Measurements from ENCODE around the gene PODXL2.
"Not testable (repeated sequence)": the region's sequence is repeated elsewhere in the genome, so short reads cannot be mapped to it uniquely, and the experiment has no call there.

Gene PODXL2

DNA sequence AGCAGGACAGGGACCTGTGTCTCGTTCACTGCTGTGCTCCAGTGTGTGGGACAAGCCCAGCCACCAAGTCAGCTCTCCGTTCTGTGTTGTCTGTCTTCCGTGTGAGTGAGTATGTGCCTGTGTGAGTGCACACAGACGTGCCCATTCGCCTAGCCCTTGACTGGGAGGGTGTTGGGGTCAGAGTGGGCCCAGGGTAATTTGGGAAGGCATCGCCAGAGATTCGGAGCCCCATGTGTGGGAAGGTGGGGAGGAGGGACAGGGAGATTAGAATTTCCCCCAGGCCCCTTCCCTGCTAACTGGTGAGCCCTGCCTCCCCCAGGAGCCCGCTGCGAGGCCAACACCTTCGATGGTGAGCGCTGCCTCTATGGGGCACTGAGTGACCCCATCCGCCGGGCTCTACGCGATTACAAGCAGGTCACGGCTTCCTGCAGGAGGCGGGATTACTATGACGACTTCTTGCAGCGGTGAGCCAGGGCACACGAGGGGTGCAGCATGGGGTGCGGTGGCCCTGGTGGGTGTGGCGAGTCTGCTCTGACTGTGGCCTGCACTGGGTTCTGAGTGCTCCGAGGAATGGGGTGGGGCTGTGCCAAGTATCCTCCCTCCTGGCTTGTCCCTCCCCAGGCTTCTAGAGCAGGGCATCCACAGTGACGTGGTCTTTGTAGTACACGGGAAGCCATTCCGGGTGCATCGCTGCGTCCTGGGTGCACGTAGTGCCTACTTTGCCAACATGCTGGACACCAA is 46.8 kb downstream of the PODXL2 start:
- DNase-seq (ENCODE audit: low spot score) = no peak

DNA sequence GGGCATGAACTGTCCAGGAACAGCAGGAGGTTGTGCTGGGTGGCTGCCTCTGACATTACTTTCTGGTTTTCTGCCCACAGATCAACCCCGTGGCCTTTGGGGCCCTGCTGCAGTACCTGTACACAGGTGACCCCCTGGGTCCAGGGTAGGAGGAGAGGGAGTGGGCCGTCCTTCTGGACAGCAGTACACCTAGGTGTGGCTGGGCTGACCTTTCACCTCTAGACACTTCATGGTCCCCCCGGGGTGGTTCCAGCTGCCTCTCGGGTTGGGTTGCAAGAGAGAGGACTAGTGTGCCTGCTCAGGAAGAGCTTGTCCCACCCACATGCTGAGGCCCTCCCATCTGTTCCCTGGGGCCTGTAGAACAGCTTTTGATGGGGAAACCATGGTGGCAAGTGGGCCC is 47.5 kb downstream of the PODXL2 start:
- no peak for DNase-seq (ENCODE audit: low spot score)

DNA sequence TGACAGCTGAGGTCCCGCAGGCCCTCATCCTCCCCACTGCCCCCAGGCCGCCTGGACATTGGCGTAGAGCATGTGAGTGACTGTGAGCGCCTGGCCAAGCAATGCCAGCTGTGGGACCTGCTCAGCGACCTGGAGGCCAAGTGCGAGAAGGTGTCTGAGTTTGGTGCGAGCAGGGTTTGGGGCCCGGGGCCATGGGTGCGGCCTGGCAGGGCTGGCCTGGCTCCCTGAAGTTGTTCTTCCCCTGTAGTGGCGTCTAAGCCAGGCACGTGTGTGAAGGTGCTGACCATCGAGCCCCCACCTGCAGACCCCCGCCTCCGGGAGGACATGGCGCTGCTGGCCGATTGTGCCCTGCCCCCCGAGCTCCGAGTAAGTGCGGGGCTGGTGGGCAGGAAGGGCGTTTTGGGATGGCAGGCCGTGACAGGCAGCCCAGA is 48.0 kb downstream of the PODXL2 start:
- DNase-seq (ENCODE audit: low spot score) = no peak

DNA sequence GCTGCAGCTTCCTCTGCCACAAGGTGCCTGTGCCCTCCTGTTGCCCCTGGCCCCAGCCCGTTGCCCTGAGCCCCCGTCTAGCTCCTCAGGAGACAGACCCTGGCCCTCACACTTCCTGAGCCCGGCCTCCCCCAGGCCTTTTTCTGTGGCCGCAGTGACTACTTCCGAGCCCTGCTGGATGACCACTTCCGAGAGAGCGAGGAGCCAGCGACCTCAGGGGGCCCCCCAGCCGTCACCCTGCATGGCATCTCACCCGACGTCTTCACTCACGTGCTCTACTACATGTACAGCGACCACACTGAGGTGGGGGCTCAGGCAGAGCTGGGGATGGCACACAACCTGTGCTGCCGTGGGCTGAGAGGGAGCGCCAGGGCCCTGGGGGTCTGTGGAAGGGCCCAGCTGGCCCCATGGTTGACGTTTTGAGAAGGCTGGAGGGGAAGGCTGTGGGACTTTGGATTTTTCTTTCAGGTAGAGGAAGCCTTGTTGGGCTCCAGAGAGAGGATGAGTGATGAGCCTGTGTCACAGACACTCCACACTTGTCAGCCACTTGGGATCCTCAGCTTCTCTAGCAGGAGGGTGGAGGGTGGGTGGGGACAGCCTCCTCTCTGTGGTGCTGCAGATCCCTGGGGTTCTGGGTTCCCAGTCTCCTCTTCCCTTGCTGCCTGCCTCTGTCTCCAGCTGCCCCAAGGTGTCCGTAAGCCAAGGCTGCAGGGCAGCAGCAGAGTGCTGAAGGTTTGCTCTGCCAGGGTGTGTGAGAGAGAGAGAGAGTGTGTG is 48.7 kb downstream of the PODXL2 start:
- no peak for DNase-seq (ENCODE audit: low spot score)

DNA sequence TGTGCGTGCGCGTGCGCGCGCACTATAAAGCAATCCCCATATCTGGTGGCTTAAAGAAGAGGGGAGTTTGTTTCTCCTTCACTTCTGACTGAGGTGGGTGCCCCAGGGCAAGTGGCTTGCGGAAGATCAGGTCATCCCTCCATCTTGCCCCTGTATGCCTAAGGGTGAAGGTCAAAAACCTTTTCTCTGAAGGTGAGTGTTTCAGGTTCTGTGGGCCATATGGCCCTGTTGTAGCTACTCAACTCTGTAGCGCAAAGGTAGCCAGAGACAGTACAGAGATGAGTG is 49.3 kb downstream of the PODXL2 start:
- no peak for DNase-seq (ENCODE audit: low spot score)

DNA sequence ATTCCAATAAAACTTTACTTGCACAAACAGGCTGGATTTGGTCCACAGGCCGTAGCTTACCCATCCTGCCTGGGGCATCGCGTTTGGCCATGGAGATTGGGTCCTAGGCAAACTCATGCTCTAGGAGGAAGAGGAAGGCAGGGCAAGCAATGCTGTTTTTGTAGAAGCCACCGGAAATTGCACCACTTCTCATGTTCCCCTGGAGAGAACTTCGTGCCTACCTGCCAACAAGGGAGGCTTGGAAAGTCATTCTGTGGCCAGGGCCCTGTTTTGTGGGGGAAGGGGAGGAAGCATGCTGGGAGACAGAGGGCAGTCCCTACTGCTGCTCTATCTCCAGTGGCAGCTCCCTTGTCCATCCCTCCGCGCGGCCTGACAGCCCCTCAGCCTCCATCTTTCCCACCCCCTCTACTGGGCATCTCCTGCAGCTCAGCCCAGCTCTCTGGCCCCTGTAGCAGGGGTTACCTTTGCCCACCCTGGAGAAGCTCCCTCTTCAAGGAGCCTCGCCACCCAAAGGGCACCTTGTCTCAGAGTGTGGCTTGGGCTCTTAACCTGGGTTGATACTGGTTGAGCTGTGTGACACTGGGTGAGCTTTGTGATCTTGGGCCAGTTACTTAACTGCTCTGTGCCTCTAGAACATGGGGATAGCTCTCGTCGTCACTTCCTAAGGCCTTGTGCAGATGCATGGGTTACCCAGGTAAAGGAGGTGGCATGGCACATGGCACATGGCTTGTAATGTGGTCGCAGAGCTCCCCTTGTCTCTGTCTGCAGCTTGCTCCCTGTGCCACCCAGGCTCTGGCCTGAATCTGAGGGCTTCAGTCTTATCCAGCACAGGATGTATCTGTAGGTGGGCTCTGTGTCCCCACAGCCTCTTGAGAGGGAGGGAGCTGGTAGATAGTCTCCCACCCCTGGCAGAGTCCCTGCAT is 49.9 kb downstream of the PODXL2 start:
- DNase-seq (ENCODE audit: low spot score) = no peak

DNA sequence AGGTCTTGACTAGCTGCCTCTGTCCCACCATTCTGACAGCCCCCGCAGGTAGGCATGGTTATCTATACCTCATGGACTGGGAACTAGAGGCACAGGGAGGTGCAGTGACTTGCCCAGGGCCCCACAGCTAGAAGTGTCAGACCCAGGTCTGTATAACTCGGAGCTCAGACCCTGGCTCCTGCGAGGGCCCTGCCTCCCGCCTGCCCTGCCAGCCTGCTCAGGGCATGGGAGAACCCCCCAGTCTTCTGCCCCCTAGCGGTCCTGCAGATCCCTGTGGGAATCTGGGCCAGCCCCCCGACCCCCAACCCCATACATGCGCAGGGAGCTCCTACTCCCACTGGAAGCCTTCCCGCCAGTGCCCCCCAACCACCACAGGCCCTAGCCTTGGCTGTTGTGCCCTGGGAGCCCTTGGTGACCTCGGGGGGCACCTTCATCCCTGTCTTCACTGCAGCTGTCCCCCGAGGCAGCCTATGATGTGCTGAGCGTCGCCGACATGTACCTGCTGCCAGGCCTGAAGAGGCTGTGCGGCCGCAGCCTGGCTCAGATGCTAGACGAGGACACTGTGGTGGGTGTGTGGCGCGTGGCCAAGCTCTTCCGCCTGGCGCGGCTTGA is 50.7 kb downstream of the PODXL2 start:
- no peak for DNase-seq (ENCODE audit: low spot score)

DNA sequence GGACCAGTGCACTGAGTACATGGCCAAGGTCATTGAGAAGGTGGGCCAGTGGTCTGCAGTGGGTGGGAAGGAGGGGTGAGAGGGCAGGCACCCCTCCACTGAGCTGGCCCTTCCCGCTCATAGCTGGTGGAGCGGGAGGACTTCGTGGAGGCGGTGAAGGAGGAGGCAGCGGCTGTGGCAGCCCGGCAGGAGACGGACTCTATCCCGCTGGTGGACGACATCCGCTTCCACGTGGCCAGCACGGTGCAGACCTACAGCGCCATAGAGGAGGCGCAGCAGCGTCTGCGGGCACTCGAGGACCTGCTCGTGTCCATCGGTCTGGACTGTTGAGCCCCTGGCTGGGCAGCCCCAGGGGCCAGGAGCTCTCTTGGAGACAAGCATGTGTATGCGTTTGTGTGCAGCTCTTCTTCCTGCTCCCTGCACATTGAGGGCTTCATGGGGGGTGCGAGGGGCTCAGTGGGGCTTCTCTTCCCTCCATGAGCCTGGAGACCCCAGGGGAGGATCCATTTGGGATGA is 51.2 kb downstream of the PODXL2 start:
- no peak for DNase-seq (ENCODE audit: low spot score)

DNA sequence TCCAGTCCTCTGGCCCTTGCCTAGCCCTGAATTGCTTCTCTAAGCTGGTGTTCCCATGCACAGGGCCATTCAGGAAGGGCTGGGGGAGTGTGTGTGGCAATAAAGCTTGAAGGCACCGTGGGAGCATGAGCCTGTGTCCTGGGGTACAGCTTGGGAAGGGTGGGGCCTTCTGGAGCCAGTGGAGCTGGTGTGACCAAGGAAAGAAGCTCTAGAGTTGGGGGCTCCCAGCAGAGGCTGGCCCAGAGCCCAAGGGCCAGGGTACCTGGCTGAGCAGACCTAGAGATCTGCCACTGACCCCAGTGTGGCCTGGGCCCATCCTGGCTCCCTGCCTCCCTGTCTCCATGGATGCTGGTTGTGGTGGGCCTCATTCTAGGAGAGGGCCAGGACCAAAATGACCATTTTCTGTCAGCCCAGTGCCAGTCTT is 51.8 kb downstream of the PODXL2 start:
- no peak for DNase-seq (ENCODE audit: low spot score)

DNA sequence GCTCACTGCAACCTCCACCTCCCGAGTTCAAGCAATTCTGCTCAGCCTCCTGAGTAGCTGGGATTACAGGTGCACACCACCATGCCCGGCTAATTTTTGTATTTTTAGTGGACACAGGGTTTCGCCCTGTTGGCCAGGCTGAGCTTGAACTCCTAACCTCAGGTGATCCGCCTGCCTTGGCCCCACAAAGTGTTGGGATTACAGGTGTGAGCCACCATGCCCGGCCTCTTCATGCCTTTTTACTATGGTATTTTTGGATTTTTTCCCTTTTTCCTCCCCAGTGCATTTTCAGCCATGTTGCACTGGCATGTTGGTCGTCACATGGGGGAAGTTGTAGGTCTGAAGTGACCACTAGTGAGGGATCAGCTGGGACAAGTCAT is 53.2 kb downstream of the PODXL2 start:
- not testable (repeated sequence) for DNase-seq (ENCODE audit: low spot score)

DNA sequence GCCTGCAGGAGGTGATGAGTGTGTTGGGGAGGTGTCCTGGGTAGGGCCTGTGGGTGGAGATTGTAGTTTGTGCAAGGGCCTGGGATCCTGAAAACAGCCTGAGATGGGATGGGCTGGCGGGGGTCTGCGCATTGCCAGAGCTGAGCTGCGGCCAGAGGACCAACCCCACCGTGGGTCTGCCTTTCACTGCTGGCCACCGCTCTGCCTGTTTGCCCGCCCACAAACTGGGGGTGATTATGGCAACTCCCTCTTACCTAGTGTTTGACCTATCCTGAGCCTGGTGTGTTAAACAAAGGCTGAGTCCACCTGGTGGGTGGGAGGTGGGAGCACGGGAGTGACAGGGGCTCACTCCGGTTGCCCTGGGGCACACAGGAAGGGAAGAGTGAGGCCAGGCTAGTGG is 53.6 kb downstream of the PODXL2 start:
- no peak for DNase-seq (ENCODE audit: low spot score)

DNA sequence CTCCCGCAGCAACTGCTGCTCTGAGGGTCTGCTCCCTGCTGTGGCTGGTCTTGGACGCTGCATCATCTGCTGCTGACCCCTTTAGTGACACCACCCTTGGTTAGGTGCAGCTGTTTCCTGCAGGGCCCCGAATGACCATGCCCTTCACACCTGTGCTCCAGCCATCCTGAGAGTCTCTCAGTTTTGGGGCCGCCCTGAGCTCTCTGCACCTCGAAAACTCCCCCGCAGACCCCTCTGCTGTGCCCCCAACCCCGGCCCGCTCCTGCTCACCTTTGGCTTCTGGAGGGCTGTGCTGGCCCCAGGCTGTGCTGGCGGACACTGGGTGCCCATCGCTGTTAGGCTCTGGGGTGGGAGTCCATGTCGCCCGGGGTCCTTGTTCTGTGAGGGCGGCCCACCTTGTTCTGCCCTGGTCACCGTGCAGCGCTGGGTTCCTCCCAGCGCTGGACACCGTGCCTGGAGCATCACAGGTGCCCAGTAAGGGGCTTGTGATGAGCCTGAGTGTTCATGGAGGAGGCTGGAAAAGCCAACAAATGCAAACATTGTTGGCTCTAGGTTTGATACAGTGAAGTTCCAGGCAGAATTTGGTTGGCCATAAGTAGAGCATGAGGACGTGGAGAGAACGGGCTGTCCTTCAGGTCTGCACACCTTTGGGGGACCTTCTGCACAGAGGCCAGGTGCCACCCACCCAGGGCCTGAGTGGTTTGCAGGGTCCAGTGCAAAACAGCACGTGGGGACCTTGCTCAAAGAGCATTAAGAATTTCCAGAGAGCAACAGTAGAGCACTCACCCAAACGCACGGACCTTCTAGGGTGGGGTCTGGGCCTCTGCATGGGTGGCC is 56.1 kb downstream of the PODXL2 start:
- no peak for DNase-seq (ENCODE audit: low spot score)

DNA sequence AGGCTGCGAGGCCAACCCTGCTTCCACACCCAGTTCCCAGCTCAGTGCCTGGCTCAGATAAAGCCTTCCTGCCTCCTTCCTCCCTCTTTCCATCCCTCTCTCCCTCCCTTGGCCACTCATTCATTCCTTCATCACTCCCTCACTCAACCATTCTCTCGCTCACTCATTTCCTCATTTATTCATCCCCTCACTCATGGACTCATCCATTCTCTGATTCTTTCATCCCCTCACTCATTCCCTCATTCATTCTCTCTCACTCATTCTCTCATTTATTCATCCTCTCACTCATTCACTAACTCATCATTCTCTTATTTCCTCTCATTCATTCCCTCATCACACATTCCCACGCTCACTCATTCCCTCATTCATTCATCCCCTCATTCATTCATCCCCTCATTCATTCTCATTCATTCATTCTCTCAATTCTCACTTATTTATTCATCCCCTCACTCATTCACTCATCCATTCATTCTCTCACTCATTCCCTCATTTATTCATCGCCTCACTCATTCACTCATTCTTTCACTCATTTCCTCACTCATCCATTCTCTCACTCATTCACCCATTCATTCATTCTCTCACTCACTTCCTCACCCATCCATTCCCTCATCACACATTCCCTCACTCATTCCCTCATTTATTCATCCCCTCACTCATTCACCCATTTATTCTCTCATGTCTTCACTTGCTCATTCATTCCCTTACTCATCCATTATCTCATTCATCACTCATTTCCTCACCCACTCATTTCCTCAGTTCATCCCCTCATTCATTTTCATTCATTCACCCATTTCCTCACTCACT is 56.9 kb downstream of the PODXL2 start:
- no peak for DNase-seq (ENCODE audit: low spot score)

DNA sequence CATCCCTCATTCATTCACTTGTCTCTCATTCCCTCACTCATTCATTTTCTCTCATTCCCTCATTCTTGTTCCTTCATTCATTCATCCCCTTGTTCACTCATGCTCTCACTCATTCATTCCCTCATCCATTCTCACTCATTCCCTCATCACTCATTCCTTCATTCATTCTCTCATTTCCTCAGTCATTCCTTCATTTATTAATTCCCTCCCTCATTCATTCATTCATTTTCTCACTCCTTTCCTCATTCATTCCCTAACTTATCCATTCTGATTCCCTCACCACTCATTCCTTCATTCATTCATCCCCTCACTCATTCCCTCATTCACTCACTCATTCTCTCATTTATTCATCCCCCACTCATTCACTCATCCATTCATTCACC is 57.5 kb downstream of the PODXL2 start:
- DNase-seq (ENCODE audit: low spot score) = no peak

DNA sequence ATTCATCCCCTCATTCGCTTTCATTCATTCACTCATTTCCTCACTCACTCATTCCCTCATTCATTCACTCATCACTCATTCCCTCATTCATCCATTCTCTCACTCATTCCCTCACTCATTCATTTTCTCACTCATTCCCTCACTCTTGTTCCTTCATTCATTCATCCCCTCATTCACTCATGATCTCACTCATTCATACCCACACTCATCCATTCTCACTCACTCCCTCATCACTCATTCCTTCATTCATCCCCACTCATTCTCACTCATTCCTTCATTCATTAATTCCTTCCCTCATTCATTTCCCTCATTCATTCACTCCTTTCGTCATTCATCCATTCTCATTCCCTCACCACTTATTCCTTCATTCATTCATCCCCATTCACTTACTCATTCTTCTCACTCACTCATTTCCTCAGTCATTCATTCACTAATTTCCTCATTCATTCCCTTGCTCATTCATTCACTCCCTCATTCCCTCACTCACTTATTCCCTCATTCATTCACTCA is 58.3 kb downstream of the PODXL2 start:
- no peak for DNase-seq (ENCODE audit: low spot score)

DNA sequence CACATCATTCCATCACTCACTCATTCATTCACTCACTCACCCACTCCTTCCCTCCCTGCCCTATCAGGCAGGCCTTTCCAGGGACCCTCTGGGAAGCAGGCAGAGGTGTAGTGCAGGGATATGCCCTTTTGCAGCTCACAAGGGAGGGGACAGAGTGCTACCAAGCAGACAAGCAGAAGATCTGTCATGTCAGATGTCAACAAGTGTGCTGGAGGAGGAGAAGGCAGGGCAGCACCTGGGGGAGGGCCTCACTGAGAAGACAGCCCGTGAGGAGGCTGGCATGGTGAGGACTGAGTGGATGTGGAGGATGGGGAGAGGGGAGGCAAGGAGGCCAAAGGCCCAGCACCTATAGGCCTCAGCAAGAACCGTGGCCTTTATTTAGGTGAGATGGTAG is 59.0 kb downstream of the PODXL2 start:
- DNase-seq (ENCODE audit: low spot score) = no peak

DNA sequence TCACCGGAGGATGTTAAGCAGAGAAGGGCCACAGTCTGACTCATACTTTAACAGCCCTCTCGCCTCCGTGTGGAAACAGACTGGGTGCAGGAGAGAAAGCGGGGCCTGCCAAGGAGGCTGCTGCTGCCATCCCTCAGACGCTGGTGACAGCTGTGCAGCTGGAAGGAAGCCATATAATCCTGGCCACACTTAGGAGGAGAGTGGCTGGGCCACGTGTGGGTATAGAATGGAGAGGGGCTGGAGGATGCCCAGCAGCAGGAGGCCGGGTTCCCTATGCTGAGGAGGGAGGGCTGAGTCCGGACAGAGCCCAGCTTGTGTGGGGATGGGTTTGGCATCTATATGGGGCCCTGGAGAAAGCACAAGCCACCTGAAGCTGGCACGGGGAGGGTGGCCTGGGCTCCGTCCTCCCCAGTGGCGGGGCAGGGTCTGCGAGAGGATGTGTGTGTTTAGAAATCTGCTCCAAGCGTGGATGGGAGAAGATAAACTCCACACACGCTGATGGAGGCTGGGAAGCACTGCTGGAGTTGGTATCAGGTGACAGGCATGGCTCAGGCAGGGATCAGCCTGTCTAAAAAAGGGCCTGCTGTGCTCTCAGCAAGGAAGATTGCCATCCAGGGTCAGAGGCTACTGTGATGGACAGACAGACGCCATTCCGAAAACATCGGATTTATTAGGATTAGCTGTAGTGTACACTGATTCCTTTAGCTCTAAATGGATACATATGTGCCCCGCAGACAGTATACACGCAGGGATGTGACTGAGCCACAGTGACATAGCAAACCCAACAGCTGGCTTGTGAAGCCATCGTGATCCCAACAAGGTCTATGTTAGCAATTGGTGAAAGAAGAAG is 59.7 kb downstream of the PODXL2 start:
- no peak for DNase-seq (ENCODE audit: low spot score)

DNA sequence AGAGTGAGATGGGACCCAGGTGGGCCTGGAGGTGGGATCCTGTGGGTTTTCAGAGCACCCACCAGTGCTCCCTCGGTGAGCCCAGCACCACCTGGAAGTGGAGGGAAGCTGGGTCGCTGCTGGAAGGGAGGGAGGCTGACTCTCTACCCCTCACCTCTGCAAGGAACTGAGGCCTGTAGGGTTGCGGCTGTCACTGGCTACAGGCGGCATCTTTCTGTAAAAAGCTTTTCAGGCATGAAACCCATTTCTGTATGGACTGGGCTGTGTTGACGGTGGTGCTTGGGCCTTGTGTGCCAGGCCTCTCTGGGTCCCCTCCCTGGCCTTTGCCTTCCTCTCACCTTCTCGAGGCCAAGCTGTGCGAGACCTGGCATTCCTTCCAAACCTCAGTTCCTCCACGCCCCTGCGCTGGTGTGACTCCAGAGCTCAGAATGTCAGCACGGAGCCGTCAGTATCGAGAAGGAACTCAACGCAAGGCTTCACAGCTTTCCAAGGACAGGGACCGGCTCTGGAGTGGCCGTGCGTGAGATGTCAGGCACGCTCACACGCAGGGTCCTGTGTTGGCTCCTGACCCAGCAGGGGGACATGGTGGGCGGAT is 60.4 kb downstream of the PODXL2 start:
- DNase-seq (ENCODE audit: low spot score) = no peak

DNA sequence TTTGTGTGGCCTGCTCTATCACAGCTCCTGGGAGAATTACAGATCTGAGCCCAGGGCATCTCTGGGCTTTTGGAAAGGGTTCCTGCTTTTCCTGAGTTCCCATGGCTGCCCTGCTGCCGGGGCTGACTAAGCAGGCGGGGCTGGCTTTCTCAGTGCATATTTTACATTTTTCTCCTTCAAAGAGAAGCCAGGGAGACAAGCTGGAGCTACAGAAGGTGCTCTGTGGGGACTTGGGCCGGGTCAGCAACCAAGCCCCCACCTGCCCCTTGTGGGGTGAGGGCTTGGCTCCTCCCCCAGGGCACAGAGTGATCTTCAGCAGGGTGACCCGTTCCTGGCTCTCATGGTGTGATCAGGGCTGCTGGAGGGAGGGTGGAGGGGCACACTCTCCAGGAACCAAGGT is 61.1 kb downstream of the PODXL2 start:
- no peak for DNase-seq (ENCODE audit: low spot score)

Measured in CD4-positive, alpha-beta T cell treated with Interleukin-2 at 100 ng/mL for 4 hours (primary cell).